GM21717 (cell line): Measurements from ENCODE around the gene ENTPD2.
A peak's percentile ranks its signal among the peaks of the same experiment; 100 is the strongest.
"Not testable (repeated sequence)": the region's sequence is repeated elsewhere in the genome, so short reads cannot be mapped to it uniquely, and the experiment has no call there.

Experiments
- ATAC-seq: cut with Tn5 transposase; IDR thresholded peaks from one replicate; pipeline ENCODE4 v1.9.1; 2021; ENCODE audit warnings: mild to moderate bottlenecking, moderate library complexity; ENCODE audit not compliant: unreplicated experiment

ENTPD2 gene

GRCh38 chr9:137006116-137007003, 47.5 kb downstream of the ENTPD2 start:
- ATAC-seq, result no peak

- not testable (repeated sequence) for ATAC-seq
Measured at GRCh38 chr9:137004285-137004684, 49.6 kb downstream of the ENTPD2 start.

GRCh38 chr9:137002646-137003041, 51.2 kb downstream of the ENTPD2 start:
- ATAC-seq, result no peak

- ATAC-seq, result no peak
Measured at GRCh38 chr9:137001857-137002645, 51.8 kb downstream of the ENTPD2 start.

DNA sequence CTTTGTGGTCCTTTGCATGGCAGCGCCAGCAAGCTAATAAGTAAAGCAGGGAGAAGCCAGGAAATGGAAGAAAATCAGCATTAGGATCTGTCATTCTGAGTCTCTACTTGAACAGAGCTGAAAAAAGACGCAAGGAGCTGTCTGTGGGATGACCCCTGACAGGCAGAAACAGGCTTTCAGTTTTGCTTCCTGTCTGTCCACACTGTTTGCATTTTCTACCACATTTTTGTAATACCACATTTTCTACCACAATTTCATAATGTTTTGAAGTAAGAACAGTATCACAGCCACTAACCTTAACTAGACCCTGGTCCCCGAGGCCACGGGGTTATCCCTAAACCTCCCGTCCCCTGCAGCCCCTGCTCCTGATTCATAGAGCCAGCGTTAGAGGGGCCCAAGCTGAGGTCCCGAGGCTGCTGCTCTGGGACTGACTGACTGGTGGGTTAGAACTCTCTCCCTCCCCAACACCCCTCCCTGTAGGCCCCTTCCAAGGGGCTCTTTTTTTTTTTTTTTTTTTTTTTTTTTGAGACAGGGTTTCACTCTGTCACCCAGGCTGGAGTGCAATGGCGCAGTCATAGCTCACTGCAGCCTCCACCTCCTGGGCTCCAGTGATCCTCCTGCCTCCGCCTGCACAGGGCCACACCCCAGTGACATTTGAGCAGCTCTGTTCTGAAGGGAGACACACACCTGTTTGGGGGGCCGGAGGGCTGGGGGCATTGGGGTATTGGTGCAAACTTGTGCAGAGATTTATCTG, 53.5 kb downstream of the ENTPD2 start:
- ATAC-seq, result peak; percentile 50
